Measurements from ENCODE around the gene LANCL2. TPM values are rescaled to one million over a fixed set of nuclear protein-coding genes. Genes with fewer than 3 reads are reported as not detected.

The LANCL2 gene
- total and polyA plus RNA-seq, 2 of the 4 experiments (the other 2 are of a cell fraction) = 11.7 to 17.9 TPM

DNA sequence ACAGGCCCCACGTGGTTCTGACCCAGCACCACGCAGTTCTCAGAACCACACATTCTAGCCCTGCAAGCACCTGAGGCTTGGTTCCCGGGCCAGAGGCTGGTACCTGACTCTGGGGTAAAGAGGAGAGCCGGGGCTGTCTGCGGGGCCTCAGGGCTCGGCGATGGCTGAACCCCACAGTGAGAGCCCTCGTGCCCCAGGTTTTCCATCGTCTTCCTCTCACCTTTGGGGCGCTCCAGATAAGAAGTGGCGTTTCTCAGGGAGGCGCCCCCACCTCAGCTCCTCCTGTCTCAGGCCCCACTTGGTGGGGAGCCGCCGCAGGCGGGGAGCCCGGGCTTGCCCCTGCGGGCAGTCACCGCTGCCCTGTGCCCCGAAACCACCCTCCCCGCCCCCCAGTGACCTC, 2.2 kb upstream of the LANCL2 start:
- Histone ChIP-seq H3K4me2 (ENCODE audit: low read depth, low read length) (no peak overlapping the region), H3K18ac (ENCODE audit: low read depth, low read length) (no peak overlapping the region), H3K79me1 (ENCODE audit: low read depth in 1 of 2, low read length in 2 of 2) (peaks cover 4 to 21% of the 10 kb centered on the region in 2 experiments; a peak in 3 of 4 replicates), H4K91ac (ENCODE audit: insufficient read depth, low read depth, low read length) (no peak overlapping the region), H3K9me3 (ENCODE audit: control insufficient read depth, insufficient read depth, low read length) (no peaks in the 10 kb centered on the region), H3K27ac (ENCODE audit: insufficient read depth, low read length) (no peak overlapping the region), H4K20me1 (ENCODE audit: insufficient read depth, low read length) (no peaks in the 10 kb centered on the region), H3K23ac (ENCODE audit: low read depth, low read length) (no peak overlapping the region), H2BK5ac (ENCODE audit: low read depth, low read length, poor library complexity, severe bottlenecking) (no peak overlapping the region), H2BK15ac (ENCODE audit: low read depth, low read length) (no peak overlapping the region), H3K4ac (ENCODE audit: low read depth, low read length) (no peak overlapping the region), H2AK9ac (replicated peaks; ENCODE audit: low read depth, low read length, poor library complexity) (no peak overlapping the region), H3K36me3 (ENCODE audit: control insufficient read depth, insufficient read depth, low read length) (no peaks in the 10 kb centered on the region), H2AK5ac (ENCODE audit: low read depth, low read length) (no peak overlapping the region), H3K4me1 (ENCODE audit: control insufficient read depth, insufficient read depth, low read length) (peaks cover 2% of the 10 kb centered on the region; the same call in 1 of the 2 replicates), H4K8ac (ENCODE audit: low read depth in 2 of 2, low read length in 2 of 2) (no peak overlapping the region), H3K9ac (ENCODE audit: low read depth, low read length) (no peak overlapping the region), H4K5ac (ENCODE audit: low read depth, low read length) (no peak overlapping the region), H2BK120ac (ENCODE audit: low read depth, low read length) (no peak overlapping the region), H3K4me3 (ENCODE audit: insufficient read depth, low read depth, low read length) (no peak overlapping the region), H3K14ac (replicated peaks; ENCODE audit: low read depth, low read length) (no peak overlapping the region), H2AFZ (replicated peaks; ENCODE audit: low read length, poor library complexity) (no peak overlapping the region), H3K9me1 (ENCODE audit: insufficient read depth, low read length) (no peaks in the 10 kb centered on the region), H3K56ac (ENCODE audit: extremely low read depth, insufficient read depth, low read length) (no peak overlapping the region), H2BK20ac (ENCODE audit: low read depth, low read length) (no peak overlapping the region), H3K27me3 (ENCODE audit: control insufficient read depth, insufficient read depth, low read length) (peaks cover 9% of the 10 kb centered on the region)
- intact Hi-C loops (cut with micrococcal nuclease) (no loop called here), in situ Hi-C loops (cut with MboI; ENCODE audit: low sequenced_read_pairs) (no loop called here), dilution Hi-C loops (cut with HindIII; ENCODE audit: low sequenced_read_pairs, unreplicated experiment) (no loop called here)
- ChIA-PET POLR2A (ENCODE audit: unreplicated experiment) (no interaction called here), CTCF (no interaction called here)
- ATAC-seq (ENCODE audit: low read depth) (no peak), DNase-seq (no peak)
- BruUV-seq (replicated peaks) = no TSS peak
- no peak for TF ChIP-seq NFE2L2 (IDR thresholded peaks at IDR 0.05; ENCODE audit: low read depth, low read length)
- no peak for TF ChIP-seq RFX5 (IDR thresholded peaks at IDR 0.05; ENCODE audit: low read depth, low read length)
- no peak for TF ChIP-seq MAZ (IDR thresholded peaks at IDR 0.05; ENCODE audit: borderline replicate concordance, low read depth, low read length)
- TF ChIP-seq, protein P1, sequence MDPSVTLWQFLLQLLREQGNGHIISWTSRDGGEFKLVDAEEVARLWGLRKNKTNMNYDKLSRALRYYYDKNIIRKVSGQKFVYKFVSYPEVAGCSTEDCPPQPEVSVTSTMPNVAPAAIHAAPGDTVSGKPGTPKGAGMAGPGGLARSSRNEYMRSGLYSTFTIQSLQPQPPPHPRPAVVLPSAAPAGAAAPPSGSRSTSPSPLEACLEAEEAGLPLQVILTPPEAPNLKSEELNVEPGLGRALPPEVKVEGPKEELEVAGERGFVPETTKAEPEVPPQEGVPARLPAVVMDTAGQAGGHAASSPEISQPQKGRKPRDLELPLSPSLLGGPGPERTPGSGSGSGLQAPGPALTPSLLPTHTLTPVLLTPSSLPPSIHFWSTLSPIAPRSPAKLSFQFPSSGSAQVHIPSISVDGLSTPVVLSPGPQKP (IDR thresholded peaks at IDR 0.05; ENCODE audit: borderline replicate concordance, low read depth, low read length) = no peak
- no peak for TF ChIP-seq MAFK (IDR thresholded peaks at IDR 0.05; ENCODE audit: low read depth, low read length)
- WGBS, 2 experiments (ENCODE audit: extremely low coverage in 2 of 2, insufficient read length in 1 of 2) = no CpG with 5 or more reads among the region's 20 CpGs

All from IMR-90 (cell line).